ENCODE measurements around the gene ZNF334.
A peak's percentile ranks its signal among the peaks of the same experiment; 100 is the strongest.

The ZNF334 gene

GRCh38 chr20:46512943-46513844, at the start of gene ZNF334:
TSS of gene ZNF334 (minus strand) at chr20:46513559. CDS start at chr20:46512102, 1,457 bp downstream.
- DNase-seq, result no peak

DNA sequence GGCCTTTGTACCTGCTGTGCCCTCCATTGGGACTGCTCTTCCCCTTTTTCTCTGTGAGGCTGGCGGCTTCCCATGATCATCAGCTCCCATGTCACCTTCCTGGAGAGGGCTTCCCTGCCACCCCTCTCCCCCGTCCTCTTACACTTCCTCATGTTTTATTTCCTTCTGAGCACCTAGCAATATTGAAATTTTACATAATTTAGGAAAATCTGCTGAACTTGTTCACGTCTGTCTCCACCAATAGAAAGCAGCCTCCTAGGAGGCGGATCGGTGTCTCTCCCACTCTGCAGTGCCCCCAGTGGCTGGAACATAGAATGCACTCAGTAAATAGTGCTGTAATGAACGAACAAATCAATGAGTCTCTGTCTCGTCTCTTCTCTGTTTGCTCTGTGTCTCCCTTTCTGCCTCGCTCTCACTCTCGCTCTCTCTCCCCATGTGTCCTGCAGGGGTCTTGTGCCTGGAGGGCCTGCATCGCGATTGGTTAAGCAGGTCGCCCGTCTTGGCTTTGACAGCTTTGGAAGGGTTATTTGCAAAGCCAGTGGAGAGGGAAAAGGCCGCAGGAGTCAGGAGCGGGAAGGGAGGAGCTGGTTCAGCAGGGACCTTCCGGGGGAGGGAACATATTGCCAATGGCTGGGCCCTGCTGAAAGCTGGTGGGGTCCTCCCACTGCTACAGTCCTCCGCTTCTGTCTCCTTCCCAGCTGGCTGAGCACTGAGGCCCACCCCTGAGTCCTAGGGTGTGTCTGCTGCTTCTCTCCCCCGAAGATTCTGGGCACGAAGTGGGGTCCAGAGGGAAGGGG, 49.2 kb upstream of the ZNF334 start:
- peak; percentile 47 for DNase-seq

GRCh38 chr20:46562009-46562372, 48.6 kb upstream of the ZNF334 start:
- no peak for DNase-seq

DNA sequence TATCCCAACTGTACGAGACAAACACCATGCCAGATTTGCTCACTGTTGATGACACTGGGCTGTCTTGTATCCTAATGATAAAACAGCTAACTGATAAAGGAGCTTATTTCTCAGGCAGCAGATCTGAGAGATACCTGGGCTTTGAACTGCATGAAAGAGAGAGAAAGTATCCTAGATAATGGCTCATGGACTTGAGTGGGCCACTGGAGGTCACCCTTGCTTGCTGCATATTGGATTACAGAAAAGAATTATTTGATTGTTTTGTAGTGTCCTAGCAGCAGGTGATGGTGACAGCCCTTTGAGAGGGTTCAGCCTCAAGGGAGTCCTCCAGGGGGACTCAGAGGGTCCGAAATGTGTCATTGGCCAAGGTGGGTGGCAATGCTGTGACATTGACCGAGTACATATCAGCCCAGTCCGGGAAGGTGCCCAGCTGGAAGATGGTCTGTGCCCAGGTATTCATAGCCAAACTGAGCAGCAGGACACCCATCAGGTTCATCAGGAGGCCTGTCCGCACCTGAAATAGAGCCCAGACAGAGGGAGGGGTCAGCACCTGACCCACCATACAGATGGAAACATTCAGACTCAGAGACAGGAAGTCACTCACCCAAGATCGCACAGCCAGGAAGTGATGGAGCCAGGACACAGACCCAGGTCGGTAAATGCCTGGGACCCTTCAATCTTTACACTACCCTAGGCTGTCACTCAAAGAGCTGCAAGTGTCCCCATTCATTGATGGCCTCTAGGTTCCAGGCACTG, 46.5 kb upstream of the ZNF334 start:
- no peak for DNase-seq

DNA sequence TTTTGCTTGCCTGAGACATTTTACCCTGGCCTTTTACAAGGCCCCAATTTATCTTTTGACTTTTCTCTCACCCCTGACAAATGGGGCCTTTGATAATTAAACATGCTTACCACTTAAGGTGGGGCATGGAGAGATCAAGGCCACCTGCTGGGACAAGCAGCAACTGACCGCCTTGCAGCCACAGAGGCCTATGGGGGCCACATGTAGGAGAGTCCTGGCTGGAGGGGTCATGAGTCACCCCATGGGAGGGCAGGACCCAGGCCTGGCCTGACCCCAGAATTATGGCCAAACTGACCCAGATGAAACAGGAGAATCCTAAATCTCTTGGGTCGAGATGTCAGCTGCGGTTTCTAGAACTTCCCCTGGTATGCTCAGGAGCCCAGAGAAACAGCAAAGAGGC, 45.6 kb upstream of the ZNF334 start:
- no peak for DNase-seq

DNA sequence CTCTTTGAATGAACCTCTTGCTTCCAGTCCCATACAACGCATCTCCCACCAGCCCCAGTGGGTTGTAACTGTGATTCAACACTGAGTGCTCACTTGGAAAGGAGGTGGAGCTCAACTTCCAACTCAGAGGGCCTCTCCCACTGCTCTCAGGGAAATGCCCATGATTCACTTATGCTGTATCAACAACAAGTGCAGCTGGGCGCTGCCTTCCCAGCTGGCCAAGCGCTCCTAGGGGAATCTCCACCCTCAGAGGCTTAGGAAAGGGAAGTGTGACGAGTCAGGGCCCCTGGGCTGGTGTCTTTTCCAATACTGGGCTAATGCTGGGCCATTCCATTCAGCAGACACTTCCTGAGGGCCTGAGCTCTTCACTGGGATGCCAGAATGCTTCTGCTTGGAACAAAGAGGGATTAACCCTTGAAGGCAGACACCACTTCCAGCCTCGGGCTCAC, 45.2 kb upstream of the ZNF334 start:
- DNase-seq, result no peak

- no peak for DNase-seq
Measured at GRCh38 chr20:46557231-46557956, 44.0 kb upstream of the ZNF334 start.

DNA sequence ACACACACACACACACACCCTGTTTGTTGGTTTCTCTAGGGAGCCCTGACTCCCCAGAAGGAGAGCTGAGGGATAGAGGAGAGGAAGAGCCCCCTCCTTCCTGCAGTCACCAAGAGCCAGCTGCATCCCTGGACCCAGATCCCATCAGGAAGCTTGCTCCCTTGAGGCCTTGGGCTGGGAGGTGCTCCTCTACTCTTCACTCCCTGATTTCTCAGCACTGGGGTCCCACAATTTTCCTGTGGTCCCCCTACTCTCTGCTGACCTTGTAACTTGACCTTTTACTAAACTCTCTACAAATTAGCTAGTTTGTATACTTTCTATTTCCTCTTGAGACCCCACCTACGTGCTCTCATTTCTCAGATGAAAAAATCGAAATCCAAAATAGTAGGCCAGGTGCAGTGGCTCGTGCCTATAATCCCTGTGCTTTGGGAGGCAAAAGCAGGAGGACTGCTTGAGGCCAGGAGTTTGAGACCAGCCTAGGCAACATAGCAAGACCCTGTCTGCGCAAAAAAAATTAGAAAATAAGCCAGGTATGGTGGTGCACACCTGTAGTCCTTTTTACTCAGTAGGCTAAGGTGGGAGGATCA, 42.1 kb upstream of the ZNF334 start:
- no peak for DNase-seq

- no peak for DNase-seq
Measured at GRCh38 chr20:46554828-46555227, 41.5 kb upstream of the ZNF334 start.

- DNase-seq, result no peak
Measured at GRCh38 chr20:46553926-46554325, 40.6 kb upstream of the ZNF334 start.

DNA sequence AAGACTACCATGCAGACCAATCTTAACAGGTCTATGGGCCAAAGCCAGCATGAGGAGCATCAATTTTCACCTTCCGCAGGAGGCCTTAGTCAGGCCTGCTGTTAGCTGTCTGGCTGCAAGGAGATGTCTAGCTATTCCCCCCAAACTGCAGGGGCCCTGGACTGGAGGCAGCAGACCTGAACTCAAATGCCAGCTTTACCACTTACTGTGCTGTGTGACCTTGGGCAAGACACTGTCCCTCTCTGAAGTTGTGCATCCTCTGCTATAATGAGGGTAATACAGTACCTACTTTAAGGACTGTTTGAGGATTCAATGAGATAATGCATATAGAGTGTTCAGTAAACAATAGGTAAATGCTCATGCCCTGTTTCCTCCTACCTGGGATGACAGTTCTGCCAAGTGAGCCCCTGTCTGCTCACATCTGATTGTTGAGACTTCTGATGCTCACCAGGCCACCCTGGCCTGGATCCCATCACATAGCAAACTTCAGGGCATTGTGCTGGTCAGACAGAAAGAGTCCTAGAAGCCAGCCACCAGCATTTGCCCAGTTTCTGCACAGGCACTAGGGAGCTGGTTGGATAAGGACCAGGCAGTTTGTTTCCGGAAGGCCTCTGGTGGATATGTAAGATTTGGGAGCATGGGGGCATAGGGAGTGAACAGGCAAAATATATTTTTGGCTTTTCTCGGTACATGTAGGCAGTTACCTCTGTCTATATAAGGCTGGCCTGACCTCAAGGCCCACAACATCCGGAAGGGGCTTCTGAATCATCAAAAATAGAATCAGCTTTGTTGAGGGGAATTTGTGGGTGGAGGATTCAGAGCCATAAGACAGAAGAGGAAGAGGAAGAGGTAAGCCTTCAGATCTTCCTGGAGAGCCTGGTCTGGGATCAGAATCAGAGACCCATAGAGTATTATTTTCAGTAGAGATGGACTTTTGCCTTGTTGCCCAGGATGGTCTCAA, 39.4 kb upstream of the ZNF334 start:
- no peak for DNase-seq

- no peak for DNase-seq
Measured at GRCh38 chr20:46551522-46552381, 38.4 kb upstream of the ZNF334 start.

GRCh38 chr20:46550461-46550860, 37.1 kb upstream of the ZNF334 start, which contains the start of gene OCSTAMP:
TSS of gene OCSTAMP (minus strand) at chr20:46550654. CDS start at chr20:46550560, 94 bp downstream.
- DNase-seq, result no peak

DNA sequence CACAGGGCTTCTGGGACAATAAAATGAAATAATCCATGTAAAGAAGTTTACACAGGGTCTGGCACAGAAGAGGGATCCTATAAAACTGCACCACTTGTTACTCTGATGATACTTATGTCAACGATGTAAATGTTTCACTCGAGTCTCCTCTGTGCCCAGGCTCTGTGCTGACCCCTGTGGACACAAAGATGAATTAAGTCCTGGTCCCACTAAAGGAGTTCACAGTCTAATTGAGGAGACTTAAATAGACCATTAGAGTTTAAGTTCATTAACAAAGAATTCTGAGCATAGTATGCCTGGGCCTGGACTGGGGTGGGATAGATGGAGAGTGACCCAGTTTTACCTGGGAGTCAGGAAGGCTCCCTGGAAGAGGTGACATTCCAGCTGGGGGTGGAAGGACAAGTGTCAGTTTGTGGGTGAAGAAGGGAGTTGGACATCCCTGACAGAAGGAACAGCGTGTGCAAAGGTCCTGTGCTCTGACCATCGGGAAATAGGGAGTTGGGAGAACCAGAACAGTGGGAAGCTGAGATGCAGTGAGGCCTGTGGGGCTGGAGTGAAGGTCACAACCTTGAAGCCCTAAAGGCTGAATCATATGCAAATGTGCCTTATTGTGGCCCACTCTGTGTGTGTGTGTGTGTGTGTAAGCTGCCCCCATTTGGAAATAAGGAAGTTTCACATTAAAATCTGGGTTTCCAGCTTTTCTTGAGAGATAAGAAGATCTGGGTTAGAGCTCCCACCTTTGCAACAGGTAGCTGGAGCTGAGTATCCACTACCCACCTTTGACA, 36.0 kb upstream of the ZNF334 start:
- no peak for DNase-seq

DNA sequence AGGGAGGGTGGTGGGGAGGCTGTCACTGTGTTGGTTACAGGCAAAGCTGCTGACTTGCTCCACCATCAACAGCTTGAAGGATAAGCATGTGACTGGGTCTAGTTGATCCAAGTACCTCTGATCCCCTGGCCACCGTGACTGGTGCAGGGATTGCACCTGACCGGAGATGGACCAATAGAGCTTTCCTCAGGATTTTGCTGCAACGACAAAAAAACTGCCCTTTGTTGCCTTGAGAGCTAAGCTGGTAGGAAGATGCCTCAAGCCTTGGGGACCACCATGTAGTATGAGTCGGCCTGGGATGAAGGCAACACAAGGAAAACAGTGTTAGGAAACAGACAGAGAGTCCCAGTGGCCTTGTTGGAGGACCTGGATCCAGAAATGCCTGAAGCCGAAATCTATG, 35.3 kb upstream of the ZNF334 start:
- DNase-seq, result no peak

- DNase-seq, result no peak
Measured at GRCh38 chr20:46547995-46548394, 34.6 kb upstream of the ZNF334 start.

- no peak for DNase-seq
Measured at GRCh38 chr20:46546936-46547335, 33.6 kb upstream of the ZNF334 start.

DNA sequence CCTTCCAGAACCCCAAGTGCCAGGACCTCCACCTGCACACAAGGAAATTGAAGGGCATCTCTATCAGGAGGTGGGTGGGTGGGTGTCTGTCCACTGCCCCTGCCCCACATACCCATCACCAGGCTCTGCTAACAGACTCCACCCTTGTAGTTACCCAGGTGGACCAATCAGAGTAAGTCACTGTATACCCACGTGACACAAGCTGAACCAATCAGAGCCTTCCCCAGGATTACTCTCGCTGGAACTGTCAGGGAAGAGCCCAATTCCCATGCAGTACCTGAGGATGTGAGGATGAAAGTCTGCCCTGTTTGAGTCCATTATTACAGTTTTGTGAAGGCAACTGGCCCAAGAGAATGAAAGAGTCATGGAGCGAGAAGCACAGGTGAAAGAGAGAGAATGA, 32.9 kb upstream of the ZNF334 start:
- no peak for DNase-seq

GRCh38 chr20:46545827-46546138, 32.4 kb upstream of the ZNF334 start:
- DNase-seq, result no peak

Data from activated T-cell treated with anti-CD3 and anti-CD28 coated beads, Interleukin-2, amount 50 U/mL, for 1 hour (primary cell).